ENCODE results near the gene PHACTR3.

DNA sequence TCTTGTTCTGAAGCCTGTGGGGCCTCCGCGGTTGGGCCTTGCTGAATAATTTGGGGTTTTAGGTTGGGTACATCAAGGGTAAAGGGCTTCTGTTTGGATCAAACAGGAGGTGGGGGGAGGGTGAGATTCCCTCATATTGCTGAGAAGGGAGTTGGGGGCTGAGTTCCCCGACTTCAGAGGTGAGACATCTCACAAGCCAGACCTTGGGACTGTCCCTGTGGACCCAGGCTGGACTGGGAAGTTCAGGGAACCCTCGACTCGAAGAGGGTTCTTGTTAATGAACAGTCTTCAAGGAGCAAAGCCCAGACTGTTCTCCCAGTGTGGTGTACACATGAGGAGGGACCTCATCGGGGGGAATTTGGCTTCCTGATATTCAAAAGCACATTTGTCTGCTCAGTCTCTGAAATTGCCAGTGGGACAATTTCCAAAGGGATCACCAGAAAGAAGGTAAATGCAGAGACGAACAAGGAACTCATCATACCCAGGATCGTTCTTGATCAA lies 210.6 kb downstream of the PHACTR3 start:
- TF ChIP-seq, protein P1, sequence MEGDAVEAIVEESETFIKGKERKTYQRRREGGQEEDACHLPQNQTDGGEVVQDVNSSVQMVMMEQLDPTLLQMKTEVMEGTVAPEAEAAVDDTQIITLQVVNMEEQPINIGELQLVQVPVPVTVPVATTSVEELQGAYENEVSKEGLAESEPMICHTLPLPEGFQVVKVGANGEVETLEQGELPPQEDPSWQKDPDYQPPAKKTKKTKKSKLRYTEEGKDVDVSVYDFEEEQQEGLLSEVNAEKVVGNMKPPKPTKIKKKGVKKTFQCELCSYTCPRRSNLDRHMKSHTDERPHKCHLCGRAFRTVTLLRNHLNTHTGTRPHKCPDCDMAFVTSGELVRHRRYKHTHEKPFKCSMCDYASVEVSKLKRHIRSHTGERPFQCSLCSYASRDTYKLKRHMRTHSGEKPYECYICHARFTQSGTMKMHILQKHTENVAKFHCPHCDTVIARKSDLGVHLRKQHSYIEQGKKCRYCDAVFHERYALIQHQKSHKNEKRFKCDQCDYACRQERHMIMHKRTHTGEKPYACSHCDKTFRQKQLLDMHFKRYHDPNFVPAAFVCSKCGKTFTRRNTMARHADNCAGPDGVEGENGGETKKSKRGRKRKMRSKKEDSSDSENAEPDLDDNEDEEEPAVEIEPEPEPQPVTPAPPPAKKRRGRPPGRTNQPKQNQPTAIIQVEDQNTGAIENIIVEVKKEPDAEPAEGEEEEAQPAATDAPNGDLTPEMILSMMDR (conservative IDR thresholded peaks at IDR 0.05), result no peak
- TF ChIP-seq ZFX (IDR thresholded peaks at IDR 0.05), result no peak

Measured in C4-2B (cell line).